Left ventricle myocardium inferior (tissue), 1 donor: Measurements from ENCODE around the gene PAX2. TPM values are rescaled to one million over a fixed set of nuclear protein-coding genes. Genes with fewer than 3 reads are reported as not detected.

Source experiments
- DNase-seq: peaks from one replicate; pipeline ENCODE4 v3.0.0-alpha.2; 2020
- H3K27ac ChIP-seq: fragments of 200-600 bp; replicated peaks from 2 replicates; pipeline ENCODE4 v1.8.0; 2021
- H3K27me3 ChIP-seq: fragments of 200-600 bp; 2 replicates; pipeline ENCODE4 v1.8.0; 2021; ENCODE audit warnings: low read depth
- H3K36me3 ChIP-seq: fragments of 200-600 bp; 2 replicates; pipeline ENCODE4 v1.8.0; 2021
- H3K4me1 ChIP-seq: fragments of 200-600 bp; 2 replicates; pipeline ENCODE4 v1.8.0; 2021
- H3K4me3 ChIP-seq: fragments of 200-600 bp; 2 replicates; pipeline ENCODE4 v1.8.0; 2021; ENCODE audit warnings: mild to moderate bottlenecking, moderate library complexity
- H3K9me3 ChIP-seq: fragments of 200-600 bp; replicated peaks from 2 replicates; pipeline ENCODE4 v1.8.0; 2021
- intact Hi-C: fragments of 100-400 bp; cut with micrococcal nuclease; formaldehyde crosslinking; loops from one replicate; pipeline ENCODE4 v1.11.0; 2022
- total RNA-seq: library from RNA; stranded (reverse); fragmentation: NEBNext Ultra II Directional; extraction: Animal tissue kit (Norgen Biotek cat#: 25700); gene quantifications from one replicate; pipeline ENCODE4 v1.2.1, GENCODE V29; 2021
- TF ChIP-seq, protein P1 (sequence below): fragments of 200-600 bp; IDR thresholded peaks from 2 replicates; pipeline ENCODE4 v1.8.0; 2021; ENCODE audit warnings: antibody characterized with exemption, mild to moderate bottlenecking, borderline replicate concordance
- donor health status: DM: no; HTN: yes; CAD: no; lungs with severe emphysema.

Gene PAX2
- total RNA-seq, 1 donor from 2014 or later, result not detected

DNA sequence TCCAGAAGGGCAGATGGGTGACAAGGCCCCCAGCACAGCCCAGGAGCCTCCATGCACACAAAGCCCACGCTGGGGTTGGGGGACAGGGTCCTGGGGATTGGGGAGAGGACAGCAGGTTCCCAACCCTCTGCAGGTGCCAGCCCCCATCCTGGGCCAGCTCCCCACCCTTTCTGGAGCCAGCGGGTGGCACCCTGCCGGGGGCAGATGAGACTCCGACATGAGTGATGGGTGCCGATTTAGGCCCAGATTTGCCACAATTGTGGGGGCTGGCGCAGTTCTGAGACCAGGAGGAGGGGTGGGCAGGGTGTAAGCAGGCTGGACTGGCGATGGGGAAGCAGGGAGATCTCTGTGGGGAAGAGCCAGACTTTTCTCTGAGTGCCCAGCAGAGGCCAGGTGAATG is 118.1 kb downstream of the PAX2 start:
- DNase-seq, result no peak
- peaks cover 96% of the 10 kb centered on the region for H3K27me3 ChIP-seq
- H3K4me1 ChIP-seq, result no peaks in the 10 kb centered on the region
- intact Hi-C loops, result no loop called here
- no peaks in the 10 kb centered on the region for H3K9me3 ChIP-seq
- H3K4me3 ChIP-seq, result no peak overlapping the region
- no peaks in the 10 kb centered on the region for H3K36me3 ChIP-seq
- H3K27ac ChIP-seq, result no peak overlapping the region
- TF ChIP-seq, protein P1, sequence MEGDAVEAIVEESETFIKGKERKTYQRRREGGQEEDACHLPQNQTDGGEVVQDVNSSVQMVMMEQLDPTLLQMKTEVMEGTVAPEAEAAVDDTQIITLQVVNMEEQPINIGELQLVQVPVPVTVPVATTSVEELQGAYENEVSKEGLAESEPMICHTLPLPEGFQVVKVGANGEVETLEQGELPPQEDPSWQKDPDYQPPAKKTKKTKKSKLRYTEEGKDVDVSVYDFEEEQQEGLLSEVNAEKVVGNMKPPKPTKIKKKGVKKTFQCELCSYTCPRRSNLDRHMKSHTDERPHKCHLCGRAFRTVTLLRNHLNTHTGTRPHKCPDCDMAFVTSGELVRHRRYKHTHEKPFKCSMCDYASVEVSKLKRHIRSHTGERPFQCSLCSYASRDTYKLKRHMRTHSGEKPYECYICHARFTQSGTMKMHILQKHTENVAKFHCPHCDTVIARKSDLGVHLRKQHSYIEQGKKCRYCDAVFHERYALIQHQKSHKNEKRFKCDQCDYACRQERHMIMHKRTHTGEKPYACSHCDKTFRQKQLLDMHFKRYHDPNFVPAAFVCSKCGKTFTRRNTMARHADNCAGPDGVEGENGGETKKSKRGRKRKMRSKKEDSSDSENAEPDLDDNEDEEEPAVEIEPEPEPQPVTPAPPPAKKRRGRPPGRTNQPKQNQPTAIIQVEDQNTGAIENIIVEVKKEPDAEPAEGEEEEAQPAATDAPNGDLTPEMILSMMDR, result no peak

DNA sequence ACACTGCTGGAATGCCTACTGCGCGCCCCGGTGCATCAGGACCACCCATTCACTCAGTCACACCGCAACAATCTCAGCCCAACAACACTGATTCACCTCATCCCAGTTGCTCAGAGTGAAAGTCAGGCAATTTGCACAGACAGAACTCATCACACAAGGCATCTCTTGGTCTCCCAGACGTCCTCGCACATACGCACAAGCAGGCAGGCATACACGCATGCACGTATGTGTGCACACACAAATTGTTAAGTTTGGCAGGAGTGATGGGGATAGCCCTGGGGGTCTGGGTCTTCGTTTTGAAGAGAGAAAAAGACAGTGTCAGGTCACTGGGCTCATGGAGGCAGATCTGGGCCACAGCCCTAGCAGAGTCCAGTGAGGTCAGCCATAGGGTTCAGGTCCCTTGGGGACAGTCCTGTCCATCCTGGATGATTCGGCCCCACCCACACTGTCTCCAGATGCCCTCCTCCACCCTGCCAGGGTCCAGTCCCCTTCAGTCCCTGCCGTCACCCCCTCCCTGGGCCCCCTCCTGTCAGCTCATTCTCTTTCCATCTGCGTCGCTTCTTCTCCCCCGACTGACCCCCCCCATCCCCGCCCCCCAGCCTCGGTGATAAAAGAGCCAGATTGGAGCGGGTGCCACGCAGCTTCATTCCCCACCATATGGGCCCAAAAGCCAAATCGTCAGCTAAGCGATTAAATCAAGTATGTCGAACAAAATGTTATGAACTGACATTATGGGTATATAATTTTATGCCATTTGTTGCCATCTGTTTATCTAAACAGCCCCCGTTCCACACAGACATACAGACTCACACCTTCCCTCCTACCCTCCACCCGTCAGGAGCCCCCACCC is 118.9 kb downstream of the PAX2 start:
- no peak overlapping the region for H3K27ac ChIP-seq
- peaks cover 96% of the 10 kb centered on the region for H3K27me3 ChIP-seq
- H3K9me3 ChIP-seq, result no peaks in the 10 kb centered on the region
- H3K4me1 ChIP-seq, result no peaks in the 10 kb centered on the region
- no peak for DNase-seq
- H3K36me3 ChIP-seq, result no peaks in the 10 kb centered on the region
- TF ChIP-seq, protein P1, result no peak
- no peak overlapping the region for H3K4me3 ChIP-seq
- intact Hi-C loops, result no loop called here

DNA sequence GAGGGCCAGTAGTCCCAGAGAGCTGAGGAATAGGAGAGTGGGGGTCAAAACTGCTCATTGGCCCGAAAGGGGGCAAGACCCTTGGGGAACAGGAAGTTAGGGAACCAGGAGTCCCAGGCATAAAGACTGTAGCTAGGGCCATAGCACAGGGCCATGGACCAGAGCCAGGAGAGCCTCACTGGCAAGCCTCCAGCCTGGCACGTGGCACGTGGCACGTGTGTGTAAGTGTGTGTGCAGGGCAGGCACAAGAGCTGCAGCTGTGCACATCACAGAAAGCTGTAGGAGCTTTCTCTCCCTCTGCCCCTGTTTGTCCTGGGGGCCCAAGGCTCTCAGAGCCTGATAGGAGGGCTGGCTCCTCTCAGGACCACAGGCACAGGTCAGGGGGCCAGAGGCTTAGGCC is 119.6 kb downstream of the PAX2 start:
- no peak for DNase-seq
- no peaks in the 10 kb centered on the region for H3K9me3 ChIP-seq
- TF ChIP-seq, protein P1, result no peak
- H3K4me3 ChIP-seq, result no peak overlapping the region
- intact Hi-C loops, result no loop called here
- no peak overlapping the region for H3K27ac ChIP-seq
- H3K36me3 ChIP-seq, result no peaks in the 10 kb centered on the region
- H3K27me3 ChIP-seq, result peaks cover 89% of the 10 kb centered on the region
- no peaks in the 10 kb centered on the region for H3K4me1 ChIP-seq

DNA sequence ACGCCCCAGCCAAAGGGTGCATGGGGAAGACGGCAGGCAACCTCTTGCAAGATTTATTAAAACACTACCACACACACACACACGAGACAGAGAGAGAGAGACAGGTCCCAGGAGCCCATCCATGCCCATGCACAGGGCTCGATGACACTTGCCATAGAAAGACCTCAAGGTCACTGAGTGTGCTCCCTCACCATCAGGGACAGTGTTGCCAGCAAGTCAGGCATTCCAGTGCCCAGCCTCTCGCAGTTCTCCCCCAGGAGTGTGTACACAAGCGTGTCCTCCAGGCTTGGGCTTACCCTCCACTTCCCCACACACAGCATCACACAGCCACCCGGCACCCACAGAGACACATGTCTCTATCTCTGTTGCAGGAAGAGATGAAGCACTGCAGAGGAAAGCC is 120.6 kb downstream of the PAX2 start:
- Histone ChIP-seq H3K36me3 (no peaks in the 10 kb centered on the region), H3K4me3 (no peak overlapping the region), H3K4me1 (no peaks in the 10 kb centered on the region), H3K9me3 (no peaks in the 10 kb centered on the region), H3K27ac (no peak overlapping the region), H3K27me3 (peaks cover 82% of the 10 kb centered on the region)
- intact Hi-C loops, result no loop called here
- DNase-seq, result no peak
- TF ChIP-seq, protein P1, result no peak

DNA sequence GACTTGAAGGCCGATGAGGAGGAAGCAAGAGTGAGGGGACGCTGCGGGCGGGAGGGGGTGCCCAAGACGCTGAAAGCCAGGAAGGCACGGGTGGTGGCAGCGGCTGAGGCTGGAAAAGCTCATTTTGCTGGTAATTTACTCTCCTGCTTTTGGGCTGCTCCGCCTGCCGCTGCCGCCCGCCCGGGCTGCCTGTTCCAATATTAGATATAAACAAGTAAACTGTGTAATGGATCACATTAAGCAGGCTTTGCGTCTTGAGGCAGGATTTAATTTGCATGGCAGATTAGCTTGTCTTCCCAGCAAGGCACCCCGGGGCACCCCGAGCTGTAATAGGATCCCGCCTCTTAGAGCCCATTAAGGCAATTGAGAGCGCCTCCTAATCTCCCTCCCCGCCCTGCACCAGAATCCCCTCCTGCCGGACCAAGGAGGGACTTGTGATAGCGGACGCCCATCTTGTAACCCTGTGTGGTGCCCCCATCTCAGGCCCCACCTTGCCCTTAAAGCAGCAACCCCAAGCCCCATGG is 121.3 kb downstream of the PAX2 start:
- H3K27me3 ChIP-seq, result peaks cover 79% of the 10 kb centered on the region
- H3K4me3 ChIP-seq, result no peak overlapping the region
- TF ChIP-seq, protein P1, result no peak
- H3K36me3 ChIP-seq, result no peaks in the 10 kb centered on the region
- no peak for DNase-seq
- no peak overlapping the region for H3K27ac ChIP-seq
- H3K9me3 ChIP-seq, result no peaks in the 10 kb centered on the region
- no peaks in the 10 kb centered on the region for H3K4me1 ChIP-seq
- intact Hi-C loops, result no loop called here
